H1 (cell line): ENCODE data around the gene RAVER2. TPM values are rescaled to one million over a fixed set of nuclear protein-coding genes. Genes with fewer than 3 reads are reported as not detected.

Source experiments
- POU5F1 ChIP-seq: IDR thresholded peaks from 2 replicates; pipeline ENCODE4 v1.6.1; 2011; ENCODE audit warnings: low read depth, mild to moderate bottlenecking, low read length, moderate library complexity
- TCF12 ChIP-seq: IDR thresholded peaks from 2 replicates; pipeline ENCODE4 v1.6.1; 2011; ENCODE audit warnings: low read depth, mild to moderate bottlenecking, low read length
- polyA plus RNA-seq, 7 experiments: library from polyadenylated mRNA; depleted of rRNA in 3 of 7; stranded (reverse) in 5 of 7; unstranded in 2 of 7; fragments of >200 nt in 5 of 7; fragments of 200-250 nt in 2 of 7; gene quantifications; 1 replicate in 5 of 7; 2 replicates in 1 of 7; 4 replicates in 1 of 7; pipeline versions ENCODE4 v1.2.1 to v1.2.3, GENCODE V29; 2011 to 2013; ENCODE audit warnings: missing spikeins in 2 of 7, mixed read lengths in 2 of 7
- total RNA-seq: library from RNA; stranded (reverse); fragmentation: NEBNext Ultra II Directional; extraction: Animal tissue kit (Norgen Biotek cat#: 25700); gene quantifications from 2 replicates; pipeline ENCODE4 v1.2.1, GENCODE V29; 2021
- TF ChIP-seq, protein P1 (sequence below): fragments of 300-600 bp; sonication (generic); IDR thresholded peaks from 2 replicates; pipeline ENCODE4 v1.7.1; 2012; ENCODE audit warnings: low read length, moderate library complexity, mild to moderate bottlenecking, inconsistent platforms; ENCODE audit not compliant: insufficient replicate concordance

RAVER2 gene
- total and polyA plus RNA-seq, 2 of the 8 experiments (the other 6 are each of a cell fraction or from before 2014, with no cell fraction given), result 10.5 to 19.5 TPM

DNA sequence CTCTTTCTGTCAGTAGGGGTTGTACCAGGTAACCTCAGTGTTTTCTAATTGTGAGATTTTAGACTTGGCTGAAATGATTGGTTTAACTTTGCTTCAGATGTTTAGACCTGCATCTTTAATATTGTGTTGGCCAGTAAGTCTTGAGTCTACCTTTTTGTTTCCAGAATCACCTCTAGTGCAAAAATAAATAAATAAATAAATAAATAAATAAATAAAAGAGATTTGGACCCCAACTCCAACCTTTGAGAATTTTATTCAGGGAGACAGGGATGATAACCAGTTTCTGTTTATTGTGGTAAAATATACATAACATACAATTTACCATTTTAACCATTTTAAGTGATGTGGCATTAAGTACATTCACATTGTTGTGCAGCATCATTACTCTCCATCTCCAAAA, 64.4 kb downstream of the RAVER2 start (continued):
- TF ChIP-seq, protein P1, sequence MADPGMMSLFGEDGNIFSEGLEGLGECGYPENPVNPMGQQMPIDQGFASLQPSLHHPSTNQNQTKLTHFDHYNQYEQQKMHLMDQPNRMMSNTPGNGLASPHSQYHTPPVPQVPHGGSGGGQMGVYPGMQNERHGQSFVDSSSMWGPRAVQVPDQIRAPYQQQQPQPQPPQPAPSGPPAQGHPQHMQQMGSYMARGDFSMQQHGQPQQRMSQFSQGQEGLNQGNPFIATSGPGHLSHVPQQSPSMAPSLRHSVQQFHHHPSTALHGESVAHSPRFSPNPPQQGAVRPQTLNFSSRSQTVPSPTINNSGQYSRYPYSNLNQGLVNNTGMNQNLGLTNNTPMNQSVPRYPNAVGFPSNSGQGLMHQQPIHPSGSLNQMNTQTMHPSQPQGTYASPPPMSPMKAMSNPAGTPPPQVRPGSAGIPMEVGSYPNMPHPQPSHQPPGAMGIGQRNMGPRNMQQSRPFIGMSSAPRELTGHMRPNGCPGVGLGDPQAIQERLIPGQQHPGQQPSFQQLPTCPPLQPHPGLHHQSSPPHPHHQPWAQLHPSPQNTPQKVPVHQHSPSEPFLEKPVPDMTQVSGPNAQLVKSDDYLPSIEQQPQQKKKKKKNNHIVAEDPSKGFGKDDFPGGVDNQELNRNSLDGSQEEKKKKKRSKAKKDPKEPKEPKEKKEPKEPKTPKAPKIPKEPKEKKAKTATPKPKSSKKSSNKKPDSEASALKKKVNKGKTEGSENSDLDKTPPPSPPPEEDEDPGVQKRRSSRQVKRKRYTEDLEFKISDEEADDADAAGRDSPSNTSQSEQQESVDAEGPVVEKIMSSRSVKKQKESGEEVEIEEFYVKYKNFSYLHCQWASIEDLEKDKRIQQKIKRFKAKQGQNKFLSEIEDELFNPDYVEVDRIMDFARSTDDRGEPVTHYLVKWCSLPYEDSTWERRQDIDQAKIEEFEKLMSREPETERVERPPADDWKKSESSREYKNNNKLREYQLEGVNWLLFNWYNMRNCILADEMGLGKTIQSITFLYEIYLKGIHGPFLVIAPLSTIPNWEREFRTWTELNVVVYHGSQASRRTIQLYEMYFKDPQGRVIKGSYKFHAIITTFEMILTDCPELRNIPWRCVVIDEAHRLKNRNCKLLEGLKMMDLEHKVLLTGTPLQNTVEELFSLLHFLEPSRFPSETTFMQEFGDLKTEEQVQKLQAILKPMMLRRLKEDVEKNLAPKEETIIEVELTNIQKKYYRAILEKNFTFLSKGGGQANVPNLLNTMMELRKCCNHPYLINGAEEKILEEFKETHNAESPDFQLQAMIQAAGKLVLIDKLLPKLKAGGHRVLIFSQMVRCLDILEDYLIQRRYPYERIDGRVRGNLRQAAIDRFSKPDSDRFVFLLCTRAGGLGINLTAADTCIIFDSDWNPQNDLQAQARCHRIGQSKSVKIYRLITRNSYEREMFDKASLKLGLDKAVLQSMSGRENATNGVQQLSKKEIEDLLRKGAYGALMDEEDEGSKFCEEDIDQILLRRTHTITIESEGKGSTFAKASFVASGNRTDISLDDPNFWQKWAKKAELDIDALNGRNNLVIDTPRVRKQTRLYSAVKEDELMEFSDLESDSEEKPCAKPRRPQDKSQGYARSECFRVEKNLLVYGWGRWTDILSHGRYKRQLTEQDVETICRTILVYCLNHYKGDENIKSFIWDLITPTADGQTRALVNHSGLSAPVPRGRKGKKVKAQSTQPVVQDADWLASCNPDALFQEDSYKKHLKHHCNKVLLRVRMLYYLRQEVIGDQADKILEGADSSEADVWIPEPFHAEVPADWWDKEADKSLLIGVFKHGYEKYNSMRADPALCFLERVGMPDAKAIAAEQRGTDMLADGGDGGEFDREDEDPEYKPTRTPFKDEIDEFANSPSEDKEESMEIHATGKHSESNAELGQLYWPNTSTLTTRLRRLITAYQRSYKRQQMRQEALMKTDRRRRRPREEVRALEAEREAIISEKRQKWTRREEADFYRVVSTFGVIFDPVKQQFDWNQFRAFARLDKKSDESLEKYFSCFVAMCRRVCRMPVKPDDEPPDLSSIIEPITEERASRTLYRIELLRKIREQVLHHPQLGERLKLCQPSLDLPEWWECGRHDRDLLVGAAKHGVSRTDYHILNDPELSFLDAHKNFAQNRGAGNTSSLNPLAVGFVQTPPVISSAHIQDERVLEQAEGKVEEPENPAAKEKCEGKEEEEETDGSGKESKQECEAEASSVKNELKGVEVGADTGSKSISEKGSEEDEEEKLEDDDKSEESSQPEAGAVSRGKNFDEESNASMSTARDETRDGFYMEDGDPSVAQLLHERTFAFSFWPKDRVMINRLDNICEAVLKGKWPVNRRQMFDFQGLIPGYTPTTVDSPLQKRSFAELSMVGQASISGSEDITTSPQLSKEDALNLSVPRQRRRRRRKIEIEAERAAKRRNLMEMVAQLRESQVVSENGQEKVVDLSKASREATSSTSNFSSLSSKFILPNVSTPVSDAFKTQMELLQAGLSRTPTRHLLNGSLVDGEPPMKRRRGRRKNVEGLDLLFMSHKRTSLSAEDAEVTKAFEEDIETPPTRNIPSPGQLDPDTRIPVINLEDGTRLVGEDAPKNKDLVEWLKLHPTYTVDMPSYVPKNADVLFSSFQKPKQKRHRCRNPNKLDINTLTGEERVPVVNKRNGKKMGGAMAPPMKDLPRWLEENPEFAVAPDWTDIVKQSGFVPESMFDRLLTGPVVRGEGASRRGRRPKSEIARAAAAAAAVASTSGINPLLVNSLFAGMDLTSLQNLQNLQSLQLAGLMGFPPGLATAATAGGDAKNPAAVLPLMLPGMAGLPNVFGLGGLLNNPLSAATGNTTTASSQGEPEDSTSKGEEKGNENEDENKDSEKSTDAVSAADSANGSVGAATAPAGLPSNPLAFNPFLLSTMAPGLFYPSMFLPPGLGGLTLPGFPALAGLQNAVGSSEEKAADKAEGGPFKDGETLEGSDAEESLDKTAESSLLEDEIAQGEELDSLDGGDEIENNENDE, result no peak
- TF ChIP-seq POU5F1 (no peak), TCF12 (no peak)
